Activated T-helper 1 cell treated with anti-CD3 and anti-CD28 coated beads, Interleukin-12 subunit alpha, Interleukin-12 subunit beta, Interleukin-2, Interleukin-4 antibody, amounts not matched to agents 30 ng/mL and 10 ng/mL and 1 ng/mL, durations not matched to agents 14 hours and 24 hours and 36 hours (primary cell): ENCODE data around the gene PIAS1. TPM values are rescaled to one million over a fixed set of nuclear protein-coding genes. Genes with fewer than 3 reads are reported as not detected.
"Not testable (repeated sequence)": the region's sequence is repeated elsewhere in the genome, so short reads cannot be mapped to it uniquely, and the experiment has no call there.

Experiments
- DNase-seq: peaks from one replicate; pipeline ENCODE4 v3.0.0; 2021; ENCODE audit warnings: low spot score
- H3K27ac Mint-ChIP-seq: one replicate; pipeline ENCODE4 v1.8.0; 2021; ENCODE audit warnings: mild to moderate bottlenecking, mixed read lengths
- H3K27me3 Mint-ChIP-seq: one replicate; pipeline ENCODE4 v1.8.0; 2022; ENCODE audit warnings: mild to moderate bottlenecking, moderate library complexity, mixed read lengths; ENCODE audit not compliant: insufficient read depth
- H3K36me3 Mint-ChIP-seq: one replicate; pipeline ENCODE4 v1.8.0; 2021; ENCODE audit warnings: low read depth, mixed read lengths
- H3K4me1 Mint-ChIP-seq: one replicate; pipeline ENCODE4 v1.8.0; 2021; ENCODE audit warnings: low read depth, mixed read lengths
- H3K4me3 Mint-ChIP-seq: one replicate; pipeline ENCODE4 v1.8.0; 2021; ENCODE audit warnings: mild to moderate bottlenecking, moderate library complexity, mixed read lengths
- H3K9me3 Mint-ChIP-seq: one replicate; pipeline ENCODE4 v1.8.0; 2021; ENCODE audit warnings: mixed read lengths
- intact Hi-C: fragments of 100-400 bp; cut with micrococcal nuclease; formaldehyde crosslinking; loops from one replicate; pipeline ENCODE4 v1.15.1; 2024
- total RNA-seq: library from RNA; stranded (reverse); gene quantifications from 2 replicates; pipeline ENCODE4 v1.2.3, GENCODE V29; 2022

The PIAS1 gene
- total RNA-seq, 1 donor from 2014 or later, result 26.8 TPM

DNA sequence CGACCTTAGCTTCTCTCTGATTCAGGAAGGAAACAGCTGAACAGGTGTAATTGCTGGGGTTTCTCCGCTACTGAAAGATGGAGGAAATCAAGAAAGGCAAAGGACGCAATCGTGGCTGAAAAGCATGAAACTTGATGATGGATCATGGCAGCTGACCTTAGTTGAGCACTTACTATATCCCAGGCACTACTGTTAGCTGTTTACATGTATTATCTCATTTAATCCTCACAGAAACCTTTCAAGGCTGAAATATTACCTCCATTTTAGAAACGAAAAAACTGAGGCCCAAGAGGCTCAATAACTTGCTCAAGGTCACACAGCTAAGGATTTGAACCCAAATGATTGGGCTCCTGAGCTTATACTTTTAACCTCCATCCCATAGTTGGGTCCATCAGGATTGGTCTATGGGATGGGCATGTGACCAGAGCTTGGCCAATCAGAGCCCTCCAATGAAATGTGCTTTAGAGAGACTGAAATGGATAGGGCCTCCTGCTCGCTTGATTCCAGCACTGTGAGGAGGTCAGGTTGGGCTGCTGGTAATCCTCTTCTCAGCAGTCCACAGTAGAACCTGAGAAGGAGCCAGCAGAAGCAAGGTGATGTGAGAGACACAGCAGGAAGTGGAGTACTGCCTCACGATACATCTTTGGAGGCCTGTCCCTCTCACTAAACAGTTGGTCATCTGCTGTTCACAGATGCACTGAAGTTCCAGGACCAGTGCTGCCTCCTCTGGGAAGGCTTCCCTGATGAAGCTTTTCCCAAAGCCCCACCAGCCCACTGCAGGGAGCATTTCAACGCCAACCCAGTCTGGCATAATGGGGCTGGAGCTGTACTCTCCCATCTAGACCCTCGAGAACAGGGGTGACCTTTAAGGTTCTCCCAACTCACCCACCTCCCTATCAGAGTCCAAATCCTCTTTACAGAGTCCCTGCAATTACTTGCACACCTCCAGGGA is 165.0 kb downstream of the PIAS1 start:
- Mint-ChIP-seq H3K4me3 (no peak overlapping the region), H3K36me3 (peaks cover 10% of the 10 kb centered on the region), H3K9me3 (no peaks in the 10 kb centered on the region), H3K27me3 (no peaks in the 10 kb centered on the region), H3K4me1 (peaks cover 5% of the 10 kb centered on the region), H3K27ac (no peak overlapping the region)
- intact Hi-C loops, result no loop called here
- DNase-seq, result no peak

DNA sequence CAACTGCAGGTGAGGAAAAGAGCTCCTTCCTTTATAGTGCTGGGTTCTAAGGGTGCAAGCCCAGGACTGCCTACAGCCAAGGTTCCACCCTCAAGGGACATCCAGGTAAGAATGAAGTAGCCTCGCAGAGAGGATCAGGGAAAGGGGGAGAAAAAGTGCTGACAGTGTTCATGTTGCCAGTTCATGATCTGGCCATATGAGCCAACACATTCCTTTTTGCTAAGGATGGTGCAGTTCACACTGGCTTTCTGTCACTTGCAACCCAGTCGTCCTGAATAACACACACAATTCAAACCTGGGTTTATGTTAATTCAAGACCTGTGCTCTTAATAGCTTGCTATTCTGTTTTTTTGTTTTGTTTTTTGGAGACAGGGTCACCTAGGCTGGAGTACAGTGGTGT is 166.4 kb downstream of the PIAS1 start:
- Mint-ChIP-seq H3K9me3 (no peaks in the 10 kb centered on the region), H3K4me1 (peaks cover 16% of the 10 kb centered on the region), H3K27ac (no peak overlapping the region), H3K27me3 (no peaks in the 10 kb centered on the region), H3K36me3 (peaks cover 16% of the 10 kb centered on the region), H3K4me3 (no peak overlapping the region)
- DNase-seq, result no peak
- intact Hi-C loops, result no loop called here

DNA sequence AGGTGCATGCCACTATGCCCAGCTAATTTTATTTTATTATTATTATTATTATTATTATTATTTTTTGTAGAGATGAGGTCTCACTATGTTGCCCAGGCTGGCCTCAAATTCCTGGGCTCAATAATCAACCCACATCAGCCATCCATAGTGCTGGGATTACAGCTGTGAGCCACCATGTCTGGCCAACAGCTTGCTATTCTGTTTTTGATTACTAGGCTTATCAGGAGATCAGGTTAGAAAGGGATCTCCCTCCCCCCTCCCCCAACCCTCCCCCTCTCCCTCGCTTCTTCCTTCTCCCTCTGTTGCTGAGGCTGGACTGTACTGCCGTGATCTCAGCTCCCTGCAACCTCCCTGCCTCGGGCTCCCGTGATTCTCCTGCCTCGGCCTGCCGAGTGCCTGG is 166.9 kb downstream of the PIAS1 start:
- no peak overlapping the region for H3K4me3 Mint-ChIP-seq
- DNase-seq, result no peak
- H3K36me3 Mint-ChIP-seq, result peaks cover 16% of the 10 kb centered on the region
- intact Hi-C loops, result no loop called here
- H3K27me3 Mint-ChIP-seq, result no peaks in the 10 kb centered on the region
- no peak overlapping the region for H3K27ac Mint-ChIP-seq
- no peaks in the 10 kb centered on the region for H3K9me3 Mint-ChIP-seq
- H3K4me1 Mint-ChIP-seq, result peaks cover 17% of the 10 kb centered on the region

DNA sequence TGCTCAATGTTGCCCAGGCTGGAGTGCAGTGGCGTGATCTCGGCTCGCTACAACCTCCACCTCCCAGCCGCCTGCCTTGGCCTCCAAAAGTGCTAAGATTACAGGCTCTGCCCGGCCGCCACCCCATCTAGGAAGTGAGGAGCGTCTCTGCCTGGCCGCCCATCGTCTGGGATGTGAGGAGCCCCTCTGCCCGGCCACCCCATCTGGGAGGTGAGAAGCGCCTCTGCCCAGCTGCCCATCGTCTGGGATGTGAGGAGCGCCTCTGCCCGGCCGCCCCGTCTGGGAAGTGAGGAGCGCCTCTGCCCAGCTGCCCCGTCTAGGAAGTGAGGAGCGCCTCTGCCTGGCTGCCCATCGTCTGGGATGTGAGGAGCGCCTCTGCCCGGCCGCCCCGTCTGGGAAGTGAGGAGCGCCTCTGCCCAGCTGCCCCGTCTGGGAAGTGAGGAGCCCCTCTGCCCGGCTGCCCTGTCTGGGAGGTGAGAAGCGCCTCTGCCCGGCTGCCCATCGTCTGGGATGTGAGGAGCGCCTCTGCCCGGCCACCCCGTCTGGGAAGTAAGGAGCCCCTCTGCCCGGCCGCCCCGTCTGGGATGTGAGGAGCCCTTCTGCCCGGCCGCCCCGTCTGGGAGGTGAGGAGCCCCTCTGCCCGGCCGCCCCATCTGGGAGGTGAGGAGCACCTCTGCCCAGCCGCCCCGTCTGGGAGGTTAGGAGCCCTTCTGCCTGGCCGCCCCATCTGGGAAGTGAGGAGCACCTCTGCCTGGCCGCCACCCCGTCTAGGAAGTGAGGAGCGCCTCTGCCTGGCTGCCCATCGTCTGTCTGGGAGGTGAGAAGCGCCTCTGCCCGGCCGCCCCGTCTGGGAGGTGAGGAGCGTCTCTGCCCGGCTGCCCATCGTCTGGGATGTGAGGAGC is 167.7 kb downstream of the PIAS1 start:
- intact Hi-C loops, H3K4me3 Mint-ChIP-seq, DNase-seq, H3K27me3 Mint-ChIP-seq, H3K9me3 Mint-ChIP-seq, H3K27ac Mint-ChIP-seq: not testable (repeated sequence)
- peaks cover 17% of the 10 kb centered on the region for H3K4me1 Mint-ChIP-seq
- H3K36me3 Mint-ChIP-seq, result peaks cover 15% of the 10 kb centered on the region

DNA sequence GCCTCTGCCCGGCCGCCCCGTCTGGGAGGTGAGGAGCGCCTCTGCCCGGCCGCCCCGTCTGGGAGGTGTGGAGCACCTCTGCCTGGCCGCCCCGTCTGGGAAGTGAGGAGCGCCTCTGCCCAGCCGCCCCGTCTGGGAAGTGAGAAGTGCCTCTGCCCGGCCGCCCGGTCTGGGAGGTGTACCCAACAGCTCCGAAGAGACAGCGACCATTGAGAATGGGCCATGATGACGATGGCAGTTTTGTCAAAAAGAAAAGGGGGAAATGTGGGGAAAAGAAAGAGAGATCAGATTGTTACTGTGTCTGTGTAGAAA is 168.3 kb downstream of the PIAS1 start:
- H3K27me3 Mint-ChIP-seq, DNase-seq, H3K9me3 Mint-ChIP-seq, H3K27ac Mint-ChIP-seq, intact Hi-C loops, H3K4me3 Mint-ChIP-seq: not testable (repeated sequence)
- Mint-ChIP-seq H3K36me3 (peaks cover 15% of the 10 kb centered on the region), H3K4me1 (peaks cover 19% of the 10 kb centered on the region)

DNA sequence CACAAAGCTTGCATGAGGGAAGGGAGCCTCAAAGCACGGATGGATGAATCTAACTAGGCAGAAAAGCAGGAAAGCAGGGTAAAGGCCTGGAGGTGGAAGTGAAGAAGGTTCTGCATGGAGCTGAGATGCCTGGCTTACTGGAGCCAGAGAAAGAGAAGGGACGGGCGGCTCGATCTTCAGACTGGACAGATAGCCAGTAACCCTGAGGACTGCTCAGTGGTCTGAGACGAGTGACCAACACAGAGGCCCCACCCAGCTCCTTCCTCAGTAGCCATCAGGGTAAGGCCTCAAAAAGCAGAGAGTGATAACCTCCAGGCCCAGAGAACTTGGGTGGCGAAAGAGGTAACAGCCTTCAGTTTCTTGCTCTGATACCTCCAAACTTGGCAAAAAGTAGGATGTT is 169.1 kb downstream of the PIAS1 start:
- no peaks in the 10 kb centered on the region for H3K9me3 Mint-ChIP-seq
- peaks cover 11% of the 10 kb centered on the region for H3K36me3 Mint-ChIP-seq
- no peak overlapping the region for H3K4me3 Mint-ChIP-seq
- no peak overlapping the region for H3K27ac Mint-ChIP-seq
- intact Hi-C loops, result no loop called here
- H3K4me1 Mint-ChIP-seq, result peaks cover 27% of the 10 kb centered on the region
- DNase-seq, result no peak
- no peaks in the 10 kb centered on the region for H3K27me3 Mint-ChIP-seq

DNA sequence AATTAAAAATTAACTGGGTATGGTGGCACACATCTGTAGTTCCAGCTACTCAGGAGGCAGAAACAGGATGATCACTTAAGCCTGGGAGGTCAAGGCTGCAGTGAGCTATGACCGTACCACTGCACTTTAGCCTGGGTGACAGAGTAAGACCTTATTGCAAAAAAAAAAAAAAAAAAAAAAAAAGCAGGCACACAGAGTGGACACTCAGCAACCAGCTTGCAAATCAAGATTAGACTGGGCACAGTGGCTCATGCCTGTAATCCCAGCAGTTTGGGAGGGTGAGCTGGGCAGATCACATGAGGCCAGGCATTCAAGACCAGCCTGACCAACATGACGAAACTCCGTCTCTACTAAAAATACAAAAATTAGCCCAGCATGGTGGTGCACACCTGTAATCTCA is 170.0 kb downstream of the PIAS1 start:
- Mint-ChIP-seq H3K4me3 (no peak overlapping the region), H3K4me1 (peaks cover 34% of the 10 kb centered on the region), H3K27me3 (no peaks in the 10 kb centered on the region), H3K9me3 (no peaks in the 10 kb centered on the region), H3K27ac (no peak overlapping the region), H3K36me3 (peaks cover 19% of the 10 kb centered on the region)
- no peak for DNase-seq
- intact Hi-C loops, result no loop called here

DNA sequence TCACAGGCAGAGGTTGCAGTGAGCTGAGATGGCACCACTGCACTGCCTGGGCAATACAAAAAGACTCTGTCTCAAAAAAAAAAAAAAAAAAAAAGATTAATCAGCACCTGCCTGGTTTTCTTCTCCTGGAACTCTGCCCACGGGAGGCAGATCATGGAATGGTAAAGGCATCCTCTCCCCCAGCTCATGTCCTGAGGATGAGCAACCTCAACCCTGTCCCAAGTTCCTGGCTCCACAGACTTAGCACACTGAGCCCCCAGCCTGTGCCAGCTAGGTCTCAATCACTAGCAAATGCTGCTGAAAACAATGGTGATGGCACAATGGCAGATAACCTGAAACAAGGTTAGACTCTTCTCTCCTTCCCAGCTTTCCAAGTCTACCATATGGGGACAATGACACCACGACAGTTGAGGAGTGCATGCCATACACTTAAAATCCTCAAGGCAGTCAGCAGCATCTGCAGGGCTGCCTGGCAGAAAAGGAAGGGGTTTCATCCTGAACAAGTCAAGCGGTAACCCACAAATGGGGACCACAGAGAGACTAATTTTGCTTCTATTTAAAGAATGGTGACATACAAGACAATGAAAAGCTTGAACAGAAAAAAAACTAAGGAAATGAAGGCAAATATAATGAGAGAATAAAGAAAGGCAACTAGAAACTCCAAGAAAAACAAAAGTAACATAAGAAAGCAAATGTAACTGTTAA is 170.6 kb downstream of the PIAS1 start:
- H3K4me3 Mint-ChIP-seq, result peak overlapping the region; percentile 15

DNA sequence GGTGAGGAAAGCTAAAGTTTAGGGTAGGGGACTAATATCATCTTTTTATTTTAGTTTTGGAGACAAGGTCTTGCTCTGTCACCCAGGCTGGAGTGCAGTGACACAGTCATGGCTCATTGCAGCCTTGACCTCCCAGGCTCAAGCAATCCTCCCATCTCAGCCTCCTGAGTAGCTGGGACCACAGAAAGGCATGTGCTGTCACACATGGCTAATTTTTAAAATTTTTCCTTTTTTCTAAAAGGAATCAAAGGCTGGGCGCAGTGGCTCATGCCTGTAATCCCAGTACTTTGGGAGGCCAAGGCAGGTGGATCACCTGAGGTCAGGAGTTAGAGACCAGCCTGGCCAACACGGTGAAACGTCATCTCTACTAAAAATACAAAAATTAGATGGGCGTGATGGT is 171.3 kb downstream of the PIAS1 start:
- H3K9me3 Mint-ChIP-seq, H3K27me3 Mint-ChIP-seq, intact Hi-C loops, DNase-seq, H3K27ac Mint-ChIP-seq: not testable (repeated sequence)
- Mint-ChIP-seq H3K4me3 (peak overlapping the region; percentile 15), H3K4me1 (peaks cover 41% of the 10 kb centered on the region), H3K36me3 (peaks cover 19% of the 10 kb centered on the region)

More for the DNA sequence above, 170.6 kb downstream of the PIAS1 start:
- peaks cover 35% of the 10 kb centered on the region for H3K4me1 Mint-ChIP-seq
- H3K27me3 Mint-ChIP-seq, result no peaks in the 10 kb centered on the region
- no peak for DNase-seq
- H3K36me3 Mint-ChIP-seq, result peaks cover 19% of the 10 kb centered on the region
- intact Hi-C loops, result no loop called here
- H3K9me3 Mint-ChIP-seq, result no peaks in the 10 kb centered on the region
- no peak overlapping the region for H3K27ac Mint-ChIP-seq

DNA sequence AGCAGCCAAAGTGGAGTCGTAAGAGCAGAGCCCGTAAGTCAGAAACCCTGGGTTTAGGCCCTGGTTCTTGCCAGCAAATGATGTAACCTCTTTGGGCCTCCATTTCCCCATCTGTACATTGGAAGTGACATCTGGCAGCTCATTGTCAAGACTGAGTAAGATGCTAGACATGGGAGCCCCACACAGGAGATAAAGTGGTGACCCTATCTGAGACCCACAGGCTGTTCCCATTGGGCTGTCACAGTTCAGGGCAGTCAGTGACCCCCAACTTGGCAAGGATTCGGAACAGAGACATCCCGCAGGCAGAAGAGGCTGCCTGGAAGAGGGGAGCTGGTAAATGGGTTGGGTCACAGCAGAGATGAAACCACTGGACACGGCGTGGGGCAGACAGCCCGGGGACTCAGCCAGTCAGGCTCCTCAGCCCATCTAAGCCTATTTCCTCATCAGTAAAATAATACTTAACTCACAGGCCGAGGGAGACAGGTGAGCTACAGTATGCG is 173.6 kb downstream of the PIAS1 start:
- Mint-ChIP-seq H3K27ac (no peak overlapping the region), H3K4me1 (peaks cover 47% of the 10 kb centered on the region), H3K9me3 (no peaks in the 10 kb centered on the region), H3K4me3 (peak overlapping the region; percentile 87), H3K27me3 (no peaks in the 10 kb centered on the region), H3K36me3 (peaks cover 19% of the 10 kb centered on the region)
- intact Hi-C loops, result loop anchor here (2.0 kb wide), 2 partner anchors 19 to 933 kb away; partner anchors contain the start of gene GLCE
- DNase-seq, result no peak

DNA sequence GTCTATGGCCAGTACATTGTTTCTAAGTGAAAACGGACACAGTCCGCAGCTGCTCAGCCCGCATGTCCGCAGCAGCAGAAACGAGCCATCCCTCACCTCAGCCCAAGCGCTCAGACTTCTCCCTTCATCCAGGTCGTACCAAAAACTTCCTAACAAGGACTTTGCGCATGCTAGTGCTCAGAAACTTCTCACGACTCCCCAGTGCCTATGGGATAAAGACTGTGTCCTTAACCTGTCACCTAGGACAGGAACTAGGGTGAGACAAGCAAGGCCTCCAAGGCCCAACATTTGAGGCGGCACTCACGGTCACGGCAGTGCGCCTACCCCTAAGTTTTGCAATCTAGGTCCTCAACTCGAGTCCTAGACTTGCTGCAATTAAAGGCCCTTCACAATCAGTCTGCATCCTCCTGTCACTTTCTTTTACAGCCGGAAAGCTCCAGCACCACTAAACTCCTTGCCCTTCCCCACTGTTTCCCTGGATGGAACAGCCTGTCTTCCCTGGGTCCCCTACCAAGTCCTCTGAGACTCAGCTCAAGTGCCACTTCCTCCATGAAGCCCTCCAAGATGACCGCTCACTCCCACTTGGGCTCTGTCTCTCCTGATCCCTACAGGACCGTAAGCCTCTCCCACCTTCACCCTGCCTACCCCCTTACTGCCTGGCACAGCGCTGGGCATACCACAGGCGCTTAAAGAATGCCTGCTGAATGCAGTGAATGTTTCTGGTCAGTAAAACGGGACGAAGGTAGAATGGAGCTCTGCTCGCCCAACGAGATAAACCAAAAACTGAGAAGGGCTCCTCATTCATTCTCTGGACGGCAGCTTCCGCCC is 174.2 kb downstream of the PIAS1 start:
- peak overlapping the region; percentile 87 for H3K4me3 Mint-ChIP-seq
- peaks cover 43% of the 10 kb centered on the region for H3K4me1 Mint-ChIP-seq
- no peaks in the 10 kb centered on the region for H3K9me3 Mint-ChIP-seq
- DNase-seq, result no peak
- intact Hi-C loops, result loop anchor here (2.0 kb wide), 2 partner anchors 20 to 932 kb away; partner anchors contain the start of gene GLCE
- H3K27ac Mint-ChIP-seq, result peak overlapping the region; percentile 83
- no peaks in the 10 kb centered on the region for H3K27me3 Mint-ChIP-seq
- peaks cover 15% of the 10 kb centered on the region for H3K36me3 Mint-ChIP-seq

DNA sequence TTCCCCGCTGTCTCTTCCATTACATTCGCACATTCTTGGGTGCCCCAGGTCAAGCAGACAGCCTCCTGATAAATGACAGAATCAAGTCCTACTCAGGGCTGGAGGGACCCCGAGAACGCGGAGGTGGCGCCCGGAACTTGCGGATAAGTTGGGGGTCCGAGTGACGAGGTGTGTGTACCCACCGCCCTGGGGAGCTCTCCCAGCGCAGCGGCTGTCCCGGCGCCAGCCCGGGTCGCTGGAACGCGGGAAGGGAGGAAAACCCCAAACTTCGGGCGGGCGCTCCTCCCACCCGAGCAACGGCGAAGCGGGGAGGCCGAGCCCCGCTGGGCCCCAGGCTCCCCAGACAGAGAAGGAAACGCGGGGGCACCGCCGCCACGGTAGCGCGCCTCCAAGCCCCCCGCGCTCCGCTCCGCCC is 174.9 kb downstream of the PIAS1 start:
- Mint-ChIP-seq H3K4me1 (peaks cover 43% of the 10 kb centered on the region), H3K27ac (peak overlapping the region; percentile 83), H3K27me3 (no peaks in the 10 kb centered on the region), H3K9me3 (no peaks in the 10 kb centered on the region), H3K4me3 (peak overlapping the region; percentile 87), H3K36me3 (peaks cover 15% of the 10 kb centered on the region)
- intact Hi-C loops, result loop anchor here (1.0 to 2.0 kb wide), 5 partner anchors 20 to 932 kb away; partner anchors contain the start of genes FEM1B, GLCE, PIAS1 and RNU6-1
- DNase-seq, result no peak
